ENCODE results near the gene GULP1. TPM values are rescaled to one million over a fixed set of nuclear protein-coding genes. Genes with fewer than 3 reads are reported as not detected.

GULP1 gene
- total RNA-seq, 1 donor from 2014 or later, result 39.1 TPM

- no peak overlapping the region for H3K27ac Mint-ChIP-seq (ENCODE audit: unreplicated experiment)
- no peak for DNase-seq (ENCODE audit: low read depth, low spot score)
- H3K36me3 Mint-ChIP-seq (ENCODE audit: low read depth), result peaks cover 31% of the 10 kb centered on the region
- peaks cover 10% of the 10 kb centered on the region for H3K9me3 Mint-ChIP-seq
- no peaks in the 10 kb centered on the region for H3K4me1 Mint-ChIP-seq
- no peak overlapping the region for H3K4me3 Mint-ChIP-seq
- TF ChIP-seq CTCF (conservative IDR thresholded peaks at IDR 0.05), result no peak
- H3K27me3 Mint-ChIP-seq (ENCODE audit: low read depth), result no peaks in the 10 kb centered on the region
Observed at GRCh38 chr2:188561473-188561979, 269.9 kb downstream of the GULP1 start.

GRCh38 chr2:188569431-188570165 is 277.9 kb downstream of the GULP1 start:
- DNase-seq (ENCODE audit: low read depth, low spot score), result no peak
- H3K4me3 Mint-ChIP-seq, result no peak overlapping the region
- no peak for TF ChIP-seq CTCF (conservative IDR thresholded peaks at IDR 0.05)
- peaks cover 14% of the 10 kb centered on the region for H3K36me3 Mint-ChIP-seq (ENCODE audit: low read depth)
- no peaks in the 10 kb centered on the region for H3K4me1 Mint-ChIP-seq
- H3K27me3 Mint-ChIP-seq (ENCODE audit: low read depth), result no peaks in the 10 kb centered on the region
- H3K27ac Mint-ChIP-seq (ENCODE audit: unreplicated experiment), result no peak overlapping the region
- no peaks in the 10 kb centered on the region for H3K9me3 Mint-ChIP-seq

GRCh38 chr2:188570370-188570769 is 278.7 kb downstream of the GULP1 start:
- Mint-ChIP-seq H3K4me1 (no peaks in the 10 kb centered on the region), H3K27ac (ENCODE audit: unreplicated experiment) (no peak overlapping the region), H3K27me3 (ENCODE audit: low read depth) (no peaks in the 10 kb centered on the region), H3K9me3 (no peaks in the 10 kb centered on the region), H3K36me3 (ENCODE audit: low read depth) (peaks cover 16% of the 10 kb centered on the region), H3K4me3 (no peak overlapping the region)
- no peak for TF ChIP-seq CTCF (conservative IDR thresholded peaks at IDR 0.05)
- no peak for DNase-seq (ENCODE audit: low read depth, low spot score)

- Mint-ChIP-seq H3K4me3 (no peak overlapping the region), H3K36me3 (ENCODE audit: low read depth) (peaks cover 16% of the 10 kb centered on the region), H3K9me3 (no peaks in the 10 kb centered on the region), H3K27ac (ENCODE audit: unreplicated experiment) (no peak overlapping the region), H3K4me1 (no peaks in the 10 kb centered on the region), H3K27me3 (ENCODE audit: low read depth) (no peaks in the 10 kb centered on the region)
- DNase-seq (ENCODE audit: low read depth, low spot score), result no peak
- TF ChIP-seq CTCF (conservative IDR thresholded peaks at IDR 0.05), result no peak
Observed at GRCh38 chr2:188571543-188572303, 280.0 kb downstream of the GULP1 start.

GRCh38 chr2:188572592-188572991 is 280.9 kb downstream of the GULP1 start:
- Mint-ChIP-seq H3K4me1 (no peaks in the 10 kb centered on the region), H3K4me3 (no peak overlapping the region), H3K27me3 (ENCODE audit: low read depth) (no peaks in the 10 kb centered on the region), H3K36me3 (ENCODE audit: low read depth) (peaks cover 9% of the 10 kb centered on the region), H3K27ac (ENCODE audit: unreplicated experiment) (no peak overlapping the region), H3K9me3 (no peaks in the 10 kb centered on the region)
- DNase-seq (ENCODE audit: low read depth, low spot score), result no peak
- TF ChIP-seq CTCF (conservative IDR thresholded peaks at IDR 0.05), result no peak

Measured in neural crest cell (in vitro differentiated cells).